Thymus (tissue), 11 donors: ENCODE measurements around the gene DNAH6. TPM values are rescaled to one million over a fixed set of nuclear protein-coding genes. Genes with fewer than 3 reads are reported as not detected.

Source experiments
- DNase-seq, 9 donors: peaks; one replicate each; pipeline ENCODE4 v3.0.0-alpha.2; 2013; ENCODE audit warnings: low spot score in 9 of 9, low read depth in 6 of 9, missing footprints in 1 of 9
- H3K27ac ChIP-seq, 2 donors: one replicate each; pipeline ENCODE4 v1.5.1; 2013; ENCODE audit warnings: control low read depth in 1 of 2, low read depth in 1 of 2, low read length in 1 of 2, mild to moderate bottlenecking in 1 of 2, moderate library complexity in 1 of 2
- H3K27me3 ChIP-seq, 2 donors: one replicate each; pipeline ENCODE4 v1.5.1; 2013; ENCODE audit warnings: low read length in 1 of 2; ENCODE audit not compliant: control insufficient read depth in 2 of 2, insufficient read depth in 1 of 2
- H3K36me3 ChIP-seq, 2 donors: one replicate each; pipeline ENCODE4 v1.5.1; 2013; ENCODE audit warnings: low read length in 1 of 2, mild to moderate bottlenecking in 1 of 2, moderate library complexity in 1 of 2; ENCODE audit not compliant: control insufficient read depth in 2 of 2, insufficient read depth in 2 of 2
- H3K4me1 ChIP-seq, 2 donors: one replicate each; pipeline ENCODE4 v1.5.1; 2013; ENCODE audit warnings: low read length in 2 of 2; ENCODE audit not compliant: control insufficient read depth in 2 of 2, insufficient read depth in 2 of 2
- H3K4me3 ChIP-seq, 2 donors: one replicate each; pipeline ENCODE4 v1.5.1; 2013; ENCODE audit warnings: low read length in 2 of 2, control low read depth in 1 of 2, mild to moderate bottlenecking in 1 of 2
- H3K9me3 ChIP-seq, 2 donors: one replicate each; pipeline ENCODE4 v1.5.1; 2013; ENCODE audit warnings: low read length in 1 of 2, mild to moderate bottlenecking in 1 of 2; ENCODE audit not compliant: control insufficient read depth in 2 of 2, insufficient read depth in 1 of 2
- WGBS: extraction: QIAGEN DNeasy Blood & Tissue Kit; methylation state at CpG from one replicate; pipeline ENCODE4 v1.1.7; 2013; 5-methylcytosine and 5-hydroxymethylcytosine counted together
- polyA plus RNA-seq: library from polyadenylated mRNA; stranded (reverse); fragments of 200-250 nt; gene quantifications from one replicate; pipeline ENCODE4 v1.2.3, GENCODE V29; 2013
- total RNA-seq: library from RNA; stranded (reverse); fragments of 120-200 nt; gene quantifications from one replicate; pipeline ENCODE4 v1.2.4, GENCODE V29; 2013
- donor health status: healthy.

The DNAH6 gene
- total and polyA plus RNA-seq, 2 donors: 0.57 to 0.66 TPM

- H3K27me3 ChIP-seq: no peaks in the 10 kb centered on the region
- WGBS: 78% methylated on average over 2 of the region's 2 CpGs
- H3K9me3 ChIP-seq: no peaks in the 10 kb centered on the region
- H3K4me3 ChIP-seq: no peak overlapping the region
- DNase-seq: peak in 4 of 9 donors; percentile 8 to 48 (median 23)
- no peak overlapping the region for H3K27ac ChIP-seq
- peaks cover 7 to 14% of the 10 kb centered on the region in 2 donors for H3K4me1 ChIP-seq
- H3K36me3 ChIP-seq: no peaks in the 10 kb centered on the region
Measured at GRCh38 chr2:84649487-84650142, 133.3 kb downstream of the DNAH6 start.

DNA sequence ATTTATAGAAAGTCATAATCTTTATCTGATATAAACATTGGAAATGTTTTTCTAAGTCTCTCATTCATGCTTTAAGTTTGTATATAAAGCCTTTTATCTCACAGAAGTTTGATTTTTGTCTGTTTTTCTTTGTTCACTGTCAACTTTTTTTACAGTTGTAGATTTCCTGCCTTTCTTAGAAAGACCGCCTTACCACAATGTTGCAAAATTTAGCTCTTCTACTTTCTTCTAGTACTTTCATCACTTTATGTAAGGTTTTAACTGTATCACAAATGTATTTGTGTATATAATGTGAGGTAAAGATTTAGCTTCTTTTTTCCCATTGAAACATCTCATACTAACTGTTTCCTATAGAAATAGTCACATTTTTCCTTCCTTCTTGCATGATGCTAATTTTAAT lies 136.1 kb downstream of the DNAH6 start:
- H3K27me3 ChIP-seq: no peaks in the 10 kb centered on the region
- no peak overlapping the region for H3K4me3 ChIP-seq
- peak overlapping the region in 1 of 2 donors; percentile 26 for H3K27ac ChIP-seq
- no peaks in the 10 kb centered on the region for H3K9me3 ChIP-seq
- peaks cover 4 to 7% of the 10 kb centered on the region in 2 donors for H3K4me1 ChIP-seq
- 35% methylated on average over 1 of the region's 1 CpG for WGBS
- peak in 6 of 9 donors; percentile 19 to 71 (median 35) for DNase-seq
- no peaks in the 10 kb centered on the region for H3K36me3 ChIP-seq

DNA sequence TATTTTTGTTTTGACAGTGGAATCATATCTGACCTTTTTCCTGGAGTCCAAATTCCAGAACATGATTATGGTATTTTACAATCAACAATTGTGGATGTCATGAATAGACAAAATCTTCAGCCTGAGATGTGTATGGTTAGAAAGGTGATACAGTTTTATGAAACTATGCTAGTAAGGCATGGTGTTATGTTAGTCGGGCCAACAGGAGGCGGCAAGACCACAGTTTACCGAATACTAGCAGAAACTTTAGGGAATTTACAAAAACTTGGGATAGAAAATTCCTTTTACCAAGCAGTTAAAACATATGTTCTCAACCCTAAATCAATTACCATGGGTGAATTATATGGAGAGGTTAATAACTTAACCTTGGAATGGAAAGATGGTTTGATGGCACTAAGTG lies 137.0 kb downstream of the DNAH6 start:
- DNase-seq: no peak
- H3K27ac ChIP-seq: no peak overlapping the region
- WGBS: over 99% methylated on average over 3 of the region's 3 CpGs
- no peak overlapping the region for H3K4me3 ChIP-seq
- H3K4me1 ChIP-seq: peaks cover 3 to 6% of the 10 kb centered on the region in 2 donors
- no peaks in the 10 kb centered on the region for H3K36me3 ChIP-seq
- H3K27me3 ChIP-seq: no peaks in the 10 kb centered on the region
- no peaks in the 10 kb centered on the region for H3K9me3 ChIP-seq

DNA sequence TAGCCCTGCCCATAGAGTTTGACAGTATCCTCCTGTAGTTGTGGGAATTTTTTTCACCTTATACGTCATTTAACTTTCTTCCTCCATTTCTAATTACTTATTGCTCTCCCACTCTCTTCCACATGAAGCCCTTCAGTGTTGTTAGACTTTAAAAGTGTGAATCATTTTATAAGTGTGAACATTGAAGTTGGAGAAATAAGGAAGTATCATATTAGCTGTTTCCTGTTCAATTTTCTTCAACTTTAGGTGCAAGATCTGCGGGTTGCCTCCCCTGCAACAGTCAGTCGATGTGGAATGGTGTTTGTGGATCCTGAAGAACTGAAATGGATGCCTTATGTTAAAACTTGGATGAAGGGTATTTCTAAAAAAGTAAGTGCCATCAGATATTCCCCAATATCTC lies 138.1 kb downstream of the DNAH6 start:
- H3K4me1 ChIP-seq: peaks cover 3 to 6% of the 10 kb centered on the region in 2 donors
- H3K9me3 ChIP-seq: no peaks in the 10 kb centered on the region
- no peaks in the 10 kb centered on the region for H3K27me3 ChIP-seq
- no peak for DNase-seq
- no peaks in the 10 kb centered on the region for H3K36me3 ChIP-seq
- H3K27ac ChIP-seq: no peak overlapping the region
- no peak overlapping the region for H3K4me3 ChIP-seq
- 76% methylated on average over 3 of the region's 3 CpGs for WGBS

DNA sequence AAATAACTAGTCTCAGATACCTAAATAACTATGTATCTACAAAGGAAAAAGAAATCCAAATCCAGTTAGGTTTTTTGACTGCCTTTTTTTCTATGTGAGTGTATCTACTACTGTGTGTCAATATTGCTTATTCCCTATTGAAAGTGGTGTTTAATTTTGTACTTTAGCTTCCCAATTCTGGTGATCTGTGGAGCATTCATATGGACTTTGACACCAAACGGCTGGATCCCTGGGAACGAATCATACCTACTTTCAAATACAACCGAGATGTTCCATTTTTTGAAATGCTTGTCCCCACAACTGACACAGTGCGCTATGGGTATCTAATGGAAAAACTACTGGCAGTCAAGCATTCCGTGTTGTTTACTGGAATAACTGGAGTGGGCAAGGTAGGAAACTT lies 152.8 kb downstream of the DNAH6 start:
- peaks cover 0 to 8% of the 10 kb centered on the region in 2 donors for H3K4me1 ChIP-seq
- H3K27ac ChIP-seq: no peak overlapping the region
- WGBS: 96% methylated on average over 5 of the region's 5 CpGs
- no peaks in the 10 kb centered on the region for H3K27me3 ChIP-seq
- no peaks in the 10 kb centered on the region for H3K9me3 ChIP-seq
- H3K36me3 ChIP-seq: no peaks in the 10 kb centered on the region
- no peak overlapping the region for H3K4me3 ChIP-seq
- no peak for DNase-seq

DNA sequence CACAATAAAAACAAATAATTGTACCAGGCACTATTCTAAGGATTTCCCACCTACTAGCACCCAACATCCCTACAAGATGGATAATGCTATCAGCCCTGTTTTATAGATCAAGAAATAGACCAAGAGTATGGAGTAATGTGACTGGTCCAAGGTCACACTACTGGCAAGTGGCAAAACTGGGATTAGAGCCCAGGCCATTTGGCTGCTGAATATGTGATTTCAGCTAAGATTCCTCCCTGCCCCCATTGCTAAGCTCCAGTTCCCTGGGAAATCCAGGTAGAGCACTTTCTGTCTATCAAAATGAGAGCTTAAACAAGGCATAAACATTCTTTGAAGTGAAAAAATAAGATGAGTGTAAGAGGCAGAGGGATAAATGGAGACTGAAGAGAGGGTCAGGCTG lies 157.8 kb downstream of the DNAH6 start:
- no peak for DNase-seq

GRCh38 chr2:84674586-84674985 lies 158.3 kb downstream of the DNAH6 start:
- H3K27me3 ChIP-seq: no peaks in the 10 kb centered on the region
- no peak for DNase-seq
- H3K27ac ChIP-seq: no peak overlapping the region
- WGBS: 91% methylated on average over 5 of the region's 5 CpGs
- no peaks in the 10 kb centered on the region for H3K36me3 ChIP-seq
- no peaks in the 10 kb centered on the region for H3K9me3 ChIP-seq
- H3K4me1 ChIP-seq: peaks cover 3 to 12% of the 10 kb centered on the region in 2 donors
- no peak overlapping the region for H3K4me3 ChIP-seq

More for the DNA sequence above, 157.8 kb downstream of the DNAH6 start:
- Histone ChIP-seq H3K9me3 (no peaks in the 10 kb centered on the region), H3K27ac (no peak overlapping the region), H3K36me3 (no peaks in the 10 kb centered on the region), H3K4me1 (peaks cover 3 to 12% of the 10 kb centered on the region in 2 donors), H3K27me3 (no peaks in the 10 kb centered on the region), H3K4me3 (no peak overlapping the region)

DNA sequence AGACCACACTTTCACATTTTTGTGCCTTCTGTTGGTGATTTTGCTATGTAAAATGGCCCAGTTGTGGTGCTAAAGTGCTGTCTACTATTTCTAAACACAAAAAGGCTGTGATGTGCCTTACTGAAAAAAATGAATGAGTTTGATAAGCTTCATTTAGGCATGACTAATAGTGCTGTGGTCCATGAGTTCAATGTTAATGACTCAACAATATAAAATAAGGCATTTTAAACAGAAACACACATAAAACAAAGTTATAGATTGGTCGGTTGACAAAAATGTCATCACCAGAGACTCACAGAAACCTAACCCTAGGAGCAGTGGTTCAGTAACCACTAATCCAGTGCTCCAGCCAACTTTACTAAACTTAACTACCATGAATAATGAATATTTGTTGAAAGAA lies 160.0 kb downstream of the DNAH6 start:
- DNase-seq: no peak
- Histone ChIP-seq H3K27me3 (no peaks in the 10 kb centered on the region), H3K4me1 (peaks cover 3 to 9% of the 10 kb centered on the region in 2 donors), H3K36me3 (no peaks in the 10 kb centered on the region), H3K9me3 (no peaks in the 10 kb centered on the region), H3K27ac (no peak overlapping the region), H3K4me3 (no peak overlapping the region)
- 97% methylated on average over 1 of the region's 1 CpG for WGBS

GRCh38 chr2:84678214-84678613 lies 161.9 kb downstream of the DNAH6 start:
- 95% methylated on average over 2 of the region's 2 CpGs for WGBS
- H3K27me3 ChIP-seq: no peaks in the 10 kb centered on the region
- no peaks in the 10 kb centered on the region for H3K9me3 ChIP-seq
- no peak overlapping the region for H3K27ac ChIP-seq
- no peak overlapping the region for H3K4me3 ChIP-seq
- peaks cover 3 to 4% of the 10 kb centered on the region in 2 donors for H3K4me1 ChIP-seq
- DNase-seq: peak in 2 of 9 donors; percentile 9 to 26
- H3K36me3 ChIP-seq: no peaks in the 10 kb centered on the region
